Liver (tissue), 3 donors: ENCODE data around the gene BBIP1.

Source experiments
- ATF3 ChIP-seq: IDR thresholded peaks from 2 replicates; pipeline ENCODE4 v1.6.1; 2016; ENCODE audit warnings: antibody characterized with exemption
- CTCF ChIP-seq: fragments of 150-350 bp; IDR thresholded peaks from 2 replicates; pipeline ENCODE4 v1.5.1; 2017; ENCODE audit warnings: improper control_type of control experiment, low read depth, low read length; ENCODE audit not compliant: missing input control
- JUND ChIP-seq, 2 donors: IDR thresholded peaks; 2 replicates each; pipeline ENCODE4 v1.6.1; 2016; ENCODE audit warnings: antibody characterized with exemption in 2 of 2
- MAX ChIP-seq: IDR thresholded peaks from 2 replicates; pipeline ENCODE4 v1.6.1; 2016; ENCODE audit warnings: antibody characterized with exemption
- NR2F2 ChIP-seq: IDR thresholded peaks from 2 replicates; pipeline ENCODE4 v1.6.1; 2016; ENCODE audit warnings: antibody characterized with exemption
- RAD21 ChIP-seq, 2 donors: IDR thresholded peaks; 2 replicates each; pipeline ENCODE4 v1.6.1; 2016; ENCODE audit warnings: antibody characterized with exemption in 2 of 2, mild to moderate bottlenecking in 2 of 2
- REST ChIP-seq: IDR thresholded peaks from 2 replicates; pipeline ENCODE4 v1.6.1; 2016; ENCODE audit warnings: antibody characterized with exemption, mild to moderate bottlenecking
- RXRA ChIP-seq, 2 donors: IDR thresholded peaks; 2 replicates each; pipeline ENCODE4 v1.6.1; 2017 to 2018; ENCODE audit warnings: antibody characterized with exemption in 2 of 2, mild to moderate bottlenecking in 1 of 2
- TAF1 ChIP-seq: conservative IDR thresholded peaks from 2 replicates; pipeline ENCODE4 v1.6.1; 2016; ENCODE audit warnings: antibody characterized with exemption, mild to moderate bottlenecking
- YY1 ChIP-seq: IDR thresholded peaks from 2 replicates; pipeline ENCODE4 v1.6.1; 2016; ENCODE audit warnings: antibody characterized with exemption, mild to moderate bottlenecking
- ZBTB33 ChIP-seq: IDR thresholded peaks from 2 replicates; pipeline ENCODE4 v1.6.1; 2016; ENCODE audit warnings: antibody characterized with exemption
- donor health status: healthy.
- donor health status: healthy.

- TF ChIP-seq TAF1 (no peak), ATF3 (no peak), CTCF (no peak), ZBTB33 (no peak), MAX (no peak), RAD21 (IDR thresholded peaks at IDR 0.05) (no peak), JUND (IDR thresholded peaks at IDR 0.05) (no peak), REST (no peak), NR2F2 (no peak), RXRA (IDR thresholded peaks at IDR 0.05) (no peak), YY1 (no peak)
Observed at GRCh38 chr10:110960333-110960712, 41.3 kb upstream of the BBIP1 start.
